Peyer's patch (tissue), 4 donors: Measurements from ENCODE around the gene FADD.

Experiments used
- POLR2A ChIP-seq, 2 donors: fragments of 450-650 bp; IDR thresholded peaks; one replicate each; pipeline ENCODE4 v1.5.1; 2017; ENCODE audit warnings: antibody characterized with exemption in 2 of 2, mild to moderate bottlenecking in 2 of 2, moderate library complexity in 2 of 2
- TF ChIP-seq, protein P1 (sequence below), 6 experiments: fragments of 450-650 bp in 4 of 6; fragments of 200-600 bp in 2 of 6; sonication (generic) in 1 of 6; IDR thresholded peaks; one replicate each; pipeline ENCODE4 v1.5.1; 2017 to 2019; ENCODE audit warnings: antibody characterized with exemption in 6 of 6, mild to moderate bottlenecking in 3 of 6, moderate library complexity in 1 of 6

DNA sequence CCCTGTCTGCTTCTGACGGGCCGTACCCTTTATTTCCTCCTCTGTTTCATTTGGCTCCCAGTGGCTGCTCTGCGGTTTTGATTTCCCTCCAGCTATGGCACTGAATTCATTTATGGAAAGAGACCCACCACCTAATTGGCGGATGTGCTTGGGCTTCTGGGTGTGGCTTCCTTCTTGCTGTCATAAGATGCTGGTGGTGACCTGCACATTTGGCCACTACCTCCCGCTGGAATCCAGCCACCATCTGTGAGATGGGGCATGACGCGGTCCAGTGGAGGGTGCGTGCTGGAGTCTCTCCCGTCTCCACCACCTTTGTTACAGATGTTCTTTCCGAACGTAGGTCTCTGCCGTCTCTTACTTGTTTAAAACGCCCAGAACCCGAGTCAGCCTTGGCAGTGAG, 47.7 kb upstream of the FADD start:
- TF ChIP-seq, protein P1, sequence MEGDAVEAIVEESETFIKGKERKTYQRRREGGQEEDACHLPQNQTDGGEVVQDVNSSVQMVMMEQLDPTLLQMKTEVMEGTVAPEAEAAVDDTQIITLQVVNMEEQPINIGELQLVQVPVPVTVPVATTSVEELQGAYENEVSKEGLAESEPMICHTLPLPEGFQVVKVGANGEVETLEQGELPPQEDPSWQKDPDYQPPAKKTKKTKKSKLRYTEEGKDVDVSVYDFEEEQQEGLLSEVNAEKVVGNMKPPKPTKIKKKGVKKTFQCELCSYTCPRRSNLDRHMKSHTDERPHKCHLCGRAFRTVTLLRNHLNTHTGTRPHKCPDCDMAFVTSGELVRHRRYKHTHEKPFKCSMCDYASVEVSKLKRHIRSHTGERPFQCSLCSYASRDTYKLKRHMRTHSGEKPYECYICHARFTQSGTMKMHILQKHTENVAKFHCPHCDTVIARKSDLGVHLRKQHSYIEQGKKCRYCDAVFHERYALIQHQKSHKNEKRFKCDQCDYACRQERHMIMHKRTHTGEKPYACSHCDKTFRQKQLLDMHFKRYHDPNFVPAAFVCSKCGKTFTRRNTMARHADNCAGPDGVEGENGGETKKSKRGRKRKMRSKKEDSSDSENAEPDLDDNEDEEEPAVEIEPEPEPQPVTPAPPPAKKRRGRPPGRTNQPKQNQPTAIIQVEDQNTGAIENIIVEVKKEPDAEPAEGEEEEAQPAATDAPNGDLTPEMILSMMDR (IDR thresholded peaks at IDR 0.05), result no peak
- no peak for TF ChIP-seq POLR2A (IDR thresholded peaks at IDR 0.05)
